DOHH2 (cell line): ENCODE data around the gene MYCL.

ENCODE experiments used
- H3F3A ChIP-seq: fragments of 200-600 bp; sonication (generic), shearing (Covaris generic); 2 replicates; pipeline ENCODE4 v1.6.0; 2016; ENCODE audit warnings: antibody characterized with exemption, mild to moderate bottlenecking; ENCODE audit not compliant: control insufficient read depth, insufficient read depth
- H3K27ac ChIP-seq: fragments of 200-600 bp; sonication (generic); 2 replicates; pipeline ENCODE4 v1.5.1; 2014; ENCODE audit warnings: low read depth, mild to moderate bottlenecking, low read length, moderate library complexity
- H3K27me3 ChIP-seq: fragments of 200-600 bp; sonication (generic); 2 replicates; pipeline ENCODE4 v1.6.1; 2014; ENCODE audit warnings: mild to moderate bottlenecking, low read length, mixed read lengths; ENCODE audit not compliant: control insufficient read depth
- H3K36me3 ChIP-seq: fragments of 200-600 bp; sonication (generic); 2 replicates; pipeline ENCODE4 v1.6.1; 2014; ENCODE audit warnings: mild to moderate bottlenecking, low read length, moderate library complexity, mixed read lengths; ENCODE audit not compliant: control insufficient read depth
- H3K4me1 ChIP-seq: fragments of 200-600 bp; sonication (generic); 2 replicates; pipeline ENCODE4 v1.6.1; 2014; ENCODE audit warnings: mild to moderate bottlenecking, low read length, mixed read lengths; ENCODE audit not compliant: control insufficient read depth
- H3K4me2 ChIP-seq: fragments of 200-600 bp; sonication (generic); 2 replicates; pipeline ENCODE4 v1.6.0; 2014; ENCODE audit warnings: mild to moderate bottlenecking, low read length, moderate library complexity
- H3K4me3 ChIP-seq: fragments of 200-600 bp; sonication (generic); 2 replicates; pipeline ENCODE4 v1.5.1; 2014; ENCODE audit warnings: mild to moderate bottlenecking, low read length, mixed read lengths
- H3K79me2 ChIP-seq: fragments of 200-600 bp; sonication (generic); 2 replicates; pipeline ENCODE4 v1.6.1; 2014; ENCODE audit warnings: mild to moderate bottlenecking, low read length, mixed read lengths; ENCODE audit not compliant: control insufficient read depth
- H3K9me2 ChIP-seq: fragments of 200-600 bp; sonication (generic); replicated peaks from 2 replicates; pipeline ENCODE4 v1.6.1; 2014; ENCODE audit warnings: mild to moderate bottlenecking, low read length, mixed read lengths; ENCODE audit not compliant: control insufficient read depth
- H3K9me3 ChIP-seq: fragments of 200-600 bp; sonication (generic); 2 replicates; pipeline ENCODE4 v1.6.1; 2014; ENCODE audit warnings: antibody characterized with exemption, low read length, mixed read lengths; ENCODE audit not compliant: control insufficient read depth, insufficient read depth
- H4K20me1 ChIP-seq: fragments of 200-600 bp; sonication (generic); 2 replicates; pipeline ENCODE4 v1.6.0; 2014; ENCODE audit warnings: low read depth, mild to moderate bottlenecking, antibody characterized with exemption, low read length, moderate library complexity; ENCODE audit not compliant: control insufficient read depth, insufficient read depth
- EZH2phosphoT487 ChIP-seq: fragments of 200-600 bp; sonication (generic); IDR thresholded peaks from 2 replicates; pipeline ENCODE4 v1.6.1; 2017; ENCODE audit warnings: borderline replicate concordance, mild to moderate bottlenecking, antibody characterized with exemption, low read length, moderate library complexity, mixed read lengths
- TF ChIP-seq, protein P1 (sequence below): fragments of 200-600 bp; sonication (generic); IDR thresholded peaks from one replicate; pipeline ENCODE4 v1.5.1; 2014; ENCODE audit warnings: antibody characterized with exemption, mild to moderate bottlenecking, low read depth, low read length; ENCODE audit not compliant: poor library complexity, severe bottlenecking

Gene MYCL

DNA sequence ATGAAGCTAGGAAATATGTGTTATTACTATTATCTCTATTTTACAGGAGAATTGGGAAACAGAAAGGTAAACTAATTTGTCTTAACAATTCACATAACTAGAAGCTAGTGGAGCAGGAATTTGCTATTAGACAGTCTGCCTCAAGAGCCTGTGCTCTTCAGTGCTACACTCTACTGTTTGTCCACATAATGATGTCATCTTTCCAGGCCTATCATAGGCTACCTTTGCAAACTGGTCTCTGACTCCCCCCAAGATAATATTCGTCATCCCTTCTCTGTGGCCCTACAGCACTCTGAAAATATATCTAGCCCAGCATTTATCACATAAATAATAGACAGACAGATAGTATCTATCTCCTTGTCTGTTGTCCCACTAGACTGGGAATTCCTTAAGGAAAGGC, 52.5 kb downstream of the MYCL start:
- TF ChIP-seq, protein P1, sequence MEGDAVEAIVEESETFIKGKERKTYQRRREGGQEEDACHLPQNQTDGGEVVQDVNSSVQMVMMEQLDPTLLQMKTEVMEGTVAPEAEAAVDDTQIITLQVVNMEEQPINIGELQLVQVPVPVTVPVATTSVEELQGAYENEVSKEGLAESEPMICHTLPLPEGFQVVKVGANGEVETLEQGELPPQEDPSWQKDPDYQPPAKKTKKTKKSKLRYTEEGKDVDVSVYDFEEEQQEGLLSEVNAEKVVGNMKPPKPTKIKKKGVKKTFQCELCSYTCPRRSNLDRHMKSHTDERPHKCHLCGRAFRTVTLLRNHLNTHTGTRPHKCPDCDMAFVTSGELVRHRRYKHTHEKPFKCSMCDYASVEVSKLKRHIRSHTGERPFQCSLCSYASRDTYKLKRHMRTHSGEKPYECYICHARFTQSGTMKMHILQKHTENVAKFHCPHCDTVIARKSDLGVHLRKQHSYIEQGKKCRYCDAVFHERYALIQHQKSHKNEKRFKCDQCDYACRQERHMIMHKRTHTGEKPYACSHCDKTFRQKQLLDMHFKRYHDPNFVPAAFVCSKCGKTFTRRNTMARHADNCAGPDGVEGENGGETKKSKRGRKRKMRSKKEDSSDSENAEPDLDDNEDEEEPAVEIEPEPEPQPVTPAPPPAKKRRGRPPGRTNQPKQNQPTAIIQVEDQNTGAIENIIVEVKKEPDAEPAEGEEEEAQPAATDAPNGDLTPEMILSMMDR = no peak
- TF ChIP-seq EZH2phosphoT487 = no peak
- H3K36me3 ChIP-seq = peaks cover 73% of the 10 kb centered on the region
- H3K4me2 ChIP-seq = no peak overlapping the region
- H3K27ac ChIP-seq = no peak overlapping the region
- no peaks in the 10 kb centered on the region for H3K27me3 ChIP-seq
- no peaks in the 10 kb centered on the region for H3K9me2 ChIP-seq
- no peaks in the 10 kb centered on the region for H3F3A ChIP-seq
- H3K4me3 ChIP-seq = no peak overlapping the region
- no peaks in the 10 kb centered on the region for H3K9me3 ChIP-seq
- no peaks in the 10 kb centered on the region for H3K79me2 ChIP-seq
- peaks cover 18% of the 10 kb centered on the region for H3K4me1 ChIP-seq
- no peaks in the 10 kb centered on the region for H4K20me1 ChIP-seq

DNA sequence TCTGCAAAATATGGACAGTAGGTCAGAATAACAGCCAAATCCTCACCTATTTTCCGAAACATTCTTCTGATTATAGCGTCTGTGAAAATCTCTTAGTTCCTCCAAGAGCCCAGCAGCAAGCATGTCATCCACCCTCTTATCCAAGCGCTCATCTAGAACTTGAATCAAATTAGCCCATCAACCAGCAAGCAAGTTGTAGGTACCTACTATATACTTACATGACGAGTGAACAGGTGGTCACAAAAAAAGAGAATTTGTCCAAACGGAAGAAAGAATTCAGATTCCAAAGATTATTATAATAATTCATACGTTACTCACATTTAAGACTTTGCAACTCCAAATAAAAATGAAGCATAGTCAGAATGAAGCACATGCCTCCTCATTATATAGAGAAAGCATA, 53.8 kb downstream of the MYCL start:
- Histone ChIP-seq H3K79me2 (no peaks in the 10 kb centered on the region), H3K4me1 (peaks cover 18% of the 10 kb centered on the region), H3K4me2 (no peak overlapping the region), H3K9me3 (no peaks in the 10 kb centered on the region), H3K27me3 (no peaks in the 10 kb centered on the region), H3F3A (no peaks in the 10 kb centered on the region), H4K20me1 (no peaks in the 10 kb centered on the region), H3K4me3 (no peak overlapping the region), H3K36me3 (peaks cover 80% of the 10 kb centered on the region), H3K9me2 (no peaks in the 10 kb centered on the region), H3K27ac (no peak overlapping the region)
- no peak for TF ChIP-seq EZH2phosphoT487
- TF ChIP-seq, protein P1 = no peak

DNA sequence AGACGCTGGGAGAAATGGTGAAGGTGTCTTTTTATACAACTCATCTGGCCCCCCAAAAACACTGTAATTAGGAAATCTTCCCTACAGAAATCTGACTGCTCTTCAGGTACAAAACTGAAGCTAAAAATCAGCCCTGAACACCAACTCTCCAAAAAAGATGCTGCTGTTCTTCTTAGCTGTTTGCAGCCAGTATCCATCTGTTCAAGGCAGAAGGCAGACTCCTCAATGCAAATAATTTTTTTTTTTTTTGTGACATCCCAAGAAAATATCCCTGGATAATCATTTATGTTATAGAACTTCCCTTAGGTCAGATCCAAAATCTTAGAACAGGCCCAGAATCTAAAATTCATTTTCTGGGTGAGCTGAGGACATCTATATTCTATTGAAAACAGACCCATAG, 54.9 kb downstream of the MYCL start:
- Histone ChIP-seq H3K27ac (no peak overlapping the region), H3K79me2 (no peaks in the 10 kb centered on the region), H4K20me1 (no peaks in the 10 kb centered on the region), H3K27me3 (no peaks in the 10 kb centered on the region), H3K36me3 (peaks cover 82% of the 10 kb centered on the region), H3K4me1 (peaks cover 18% of the 10 kb centered on the region), H3F3A (no peaks in the 10 kb centered on the region), H3K9me3 (no peaks in the 10 kb centered on the region), H3K4me2 (no peak overlapping the region), H3K4me3 (no peak overlapping the region), H3K9me2 (no peaks in the 10 kb centered on the region)
- no peak for TF ChIP-seq EZH2phosphoT487
- TF ChIP-seq, protein P1 = no peak
